Prostate gland (tissue), 2 donors: ENCODE data around the gene DENND4B. TPM values are rescaled to one million over a fixed set of nuclear protein-coding genes. Genes with fewer than 3 reads are reported as not detected.

Source experiments
- DNase-seq: peaks from one replicate; pipeline ENCODE4 v3.0.0-alpha.2; 2019; ENCODE audit warnings: low spot score
- H3K27ac ChIP-seq, 2 donors: fragments of 200-600 bp; sonication (generic); 2 replicates each; pipeline ENCODE4 v1.5.1; 2017 to 2019
- H3K27me3 ChIP-seq: fragments of 200-600 bp; sonication (generic); replicated peaks from 2 replicates; pipeline ENCODE4 v1.5.1; 2019; ENCODE audit not compliant: insufficient read depth
- H3K36me3 ChIP-seq, 2 donors: fragments of 200-600 bp; sonication (generic); 1 replicate in 1 of 2; 2 replicates in 1 of 2; pipeline versions ENCODE4 v1.5.1 to v1.8.1; 2017 to 2019
- H3K4me1 ChIP-seq: fragments of 200-600 bp; sonication (generic); replicated peaks from 2 replicates; pipeline ENCODE4 v1.5.1; 2019
- H3K4me3 ChIP-seq, 2 donors: fragments of 200-600 bp; sonication (generic); 2 replicates each; pipeline ENCODE4 v1.5.1; 2017 to 2019
- H3K9me3 ChIP-seq: fragments of 200-600 bp; sonication (generic); 2 replicates; pipeline ENCODE4 v1.5.1; 2017
- POLR2A ChIP-seq: fragments of 450-650 bp; IDR thresholded peaks from one replicate; pipeline ENCODE4 v1.6.1; 2016; ENCODE audit warnings: antibody characterized with exemption, mild to moderate bottlenecking
- POLR2AphosphoS5 ChIP-seq: sonication (generic); formaldehyde crosslinking; IDR thresholded peaks from one replicate; pipeline ENCODE4 v1.6.1; 2017; ENCODE audit warnings: antibody characterized with exemption
- WGBS: methylation state at CpG from one replicate; pipeline ENCODE4 v1.1.5; 2018; 5-methylcytosine and 5-hydroxymethylcytosine counted together
- intact Hi-C: fragments of 100-400 bp; cut with DNase I; formaldehyde crosslinking; loops from one replicate; pipeline ENCODE4 v1.14.2; 2022
- total RNA-seq, 2 donors: library from RNA; depleted of rRNA; stranded (reverse); fragments of >200 nt; gene quantifications; one replicate each; pipeline ENCODE4 v1.1.0, GENCODE V29; 2016
- TF ChIP-seq, protein P1 (sequence below), 4 experiments: fragments of 200-600 bp in 2 of 4; fragments of 450-650 bp in 2 of 4; sonication (generic) in 2 of 4; IDR thresholded peaks; 1 replicate in 3 of 4; 2 replicates in 1 of 4; pipeline ENCODE4 v1.5.1; 2016 to 2019; ENCODE audit warnings: antibody characterized with exemption in 4 of 4, mild to moderate bottlenecking in 2 of 4, moderate library complexity in 2 of 4

The DENND4B gene
- total RNA-seq, 2 donors from 2014 or later = 18.1 to 28.3 TPM

DNA sequence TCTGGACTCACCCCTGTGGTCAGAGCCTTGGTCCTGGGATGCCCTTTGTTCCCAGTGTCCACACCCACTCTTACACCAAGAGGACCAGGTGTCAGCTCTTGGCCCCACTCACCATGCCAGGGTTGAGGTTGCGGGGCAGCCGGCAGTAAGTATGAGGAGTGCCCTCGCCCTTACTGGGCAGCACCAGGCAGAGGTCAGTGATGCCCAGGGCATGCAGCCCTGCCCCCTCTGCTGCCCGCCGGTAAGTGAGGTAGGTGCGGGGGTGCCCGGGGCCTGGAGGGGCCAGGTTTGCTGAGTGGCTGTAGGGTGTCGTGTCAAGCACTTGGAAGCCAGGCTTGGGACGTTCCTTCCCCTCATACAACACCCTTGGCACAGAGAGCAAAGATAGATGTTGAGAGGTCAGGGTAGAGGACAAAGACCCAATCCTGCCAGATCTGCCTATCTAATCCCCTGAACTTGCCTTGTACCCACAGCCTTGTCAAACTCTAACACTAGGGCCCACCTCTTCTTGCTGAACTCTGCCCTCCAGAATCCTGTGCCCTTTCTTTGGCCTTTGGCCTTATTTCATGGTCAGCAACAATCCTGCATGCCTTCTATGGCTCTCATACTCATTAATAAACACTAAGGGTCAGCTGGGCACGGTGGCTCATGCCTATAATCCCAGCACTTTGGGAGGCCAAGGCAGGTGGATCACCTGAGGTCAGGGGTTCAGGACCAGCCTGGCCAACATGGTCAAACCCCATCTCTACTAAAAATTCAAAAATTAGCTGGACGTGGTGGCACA, 3.6 kb downstream of the DENND4B start:
- DNase-seq = no peak
- Histone ChIP-seq H3K9me3 (no peaks in the 10 kb centered on the region), H3K36me3 (peaks cover 0 to under 1% of the 10 kb centered on the region in 2 donors), H3K4me3 (no peak overlapping the region), H3K27me3 (no peaks in the 10 kb centered on the region), H3K4me1 (no peaks in the 10 kb centered on the region), H3K27ac (no peak overlapping the region)
- TF ChIP-seq, protein P1, sequence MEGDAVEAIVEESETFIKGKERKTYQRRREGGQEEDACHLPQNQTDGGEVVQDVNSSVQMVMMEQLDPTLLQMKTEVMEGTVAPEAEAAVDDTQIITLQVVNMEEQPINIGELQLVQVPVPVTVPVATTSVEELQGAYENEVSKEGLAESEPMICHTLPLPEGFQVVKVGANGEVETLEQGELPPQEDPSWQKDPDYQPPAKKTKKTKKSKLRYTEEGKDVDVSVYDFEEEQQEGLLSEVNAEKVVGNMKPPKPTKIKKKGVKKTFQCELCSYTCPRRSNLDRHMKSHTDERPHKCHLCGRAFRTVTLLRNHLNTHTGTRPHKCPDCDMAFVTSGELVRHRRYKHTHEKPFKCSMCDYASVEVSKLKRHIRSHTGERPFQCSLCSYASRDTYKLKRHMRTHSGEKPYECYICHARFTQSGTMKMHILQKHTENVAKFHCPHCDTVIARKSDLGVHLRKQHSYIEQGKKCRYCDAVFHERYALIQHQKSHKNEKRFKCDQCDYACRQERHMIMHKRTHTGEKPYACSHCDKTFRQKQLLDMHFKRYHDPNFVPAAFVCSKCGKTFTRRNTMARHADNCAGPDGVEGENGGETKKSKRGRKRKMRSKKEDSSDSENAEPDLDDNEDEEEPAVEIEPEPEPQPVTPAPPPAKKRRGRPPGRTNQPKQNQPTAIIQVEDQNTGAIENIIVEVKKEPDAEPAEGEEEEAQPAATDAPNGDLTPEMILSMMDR (IDR thresholded peaks at IDR 0.05) = no peak
- TF ChIP-seq POLR2AphosphoS5 (no peak), POLR2A (no peak)
- intact Hi-C loops = no loop called here
- 86% methylated on average over 11 of the region's 11 CpGs for WGBS

DNA sequence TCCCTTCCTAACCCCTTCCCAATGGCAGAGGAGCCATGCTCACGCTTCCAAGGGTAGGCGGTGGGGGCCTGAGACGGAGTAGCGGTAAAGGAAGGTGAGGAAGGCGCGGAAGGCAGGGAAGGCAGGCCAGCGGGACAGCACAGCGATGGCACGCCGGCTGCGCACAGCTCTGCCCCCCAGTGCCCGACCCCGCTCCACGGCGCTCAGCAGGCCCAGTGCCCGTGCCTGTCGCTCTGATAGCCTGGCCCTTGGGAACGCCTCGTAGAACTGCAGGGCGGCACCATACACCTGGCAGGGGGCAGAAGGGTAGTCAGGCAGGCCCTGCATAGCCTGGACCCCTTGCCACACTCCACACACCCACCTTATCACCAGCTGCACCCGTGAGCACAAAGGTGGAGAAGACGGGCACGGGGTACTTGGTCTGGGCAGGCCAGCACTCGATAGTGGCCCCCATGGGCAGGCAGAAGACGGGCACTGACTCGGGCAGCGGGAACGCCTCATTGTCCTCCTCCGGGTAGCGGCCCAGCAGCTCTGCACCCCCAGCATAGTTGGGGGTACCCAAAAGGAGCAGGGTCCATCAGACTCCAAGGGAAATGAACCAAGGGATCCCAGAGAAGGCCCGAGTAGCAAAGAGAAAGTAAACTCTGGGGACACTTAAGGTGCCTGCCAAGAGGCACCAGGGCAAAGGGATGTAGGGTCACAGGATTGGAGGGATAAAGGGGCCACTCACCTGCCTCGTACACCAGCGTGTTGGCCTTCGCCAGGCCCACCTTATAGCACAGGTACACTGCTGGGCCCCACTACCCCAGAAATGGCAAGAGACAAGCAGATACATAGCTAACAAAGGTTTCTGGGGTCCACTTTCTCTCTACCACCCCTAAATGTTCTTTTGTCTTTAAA, 4.4 kb downstream of the DENND4B start:
- H3K4me3 ChIP-seq = no peak overlapping the region
- peaks cover 0 to 8% of the 10 kb centered on the region in 2 donors for H3K36me3 ChIP-seq
- H3K27me3 ChIP-seq = no peaks in the 10 kb centered on the region
- H3K27ac ChIP-seq = no peak overlapping the region
- H3K9me3 ChIP-seq = no peaks in the 10 kb centered on the region
- no peak for DNase-seq
- WGBS = 94% methylated on average over 34 of the region's 34 CpGs
- intact Hi-C loops = no loop called here
- TF ChIP-seq, protein P1 (IDR thresholded peaks at IDR 0.05) = no peak
- no peak for TF ChIP-seq POLR2AphosphoS5
- no peak for TF ChIP-seq POLR2A
- no peaks in the 10 kb centered on the region for H3K4me1 ChIP-seq

GRCh38 chr1:153940756-153941155, 5.8 kb downstream of the DENND4B start:
- WGBS = 94% methylated on average over 8 of the region's 8 CpGs
- H3K27ac ChIP-seq = no peak overlapping the region
- intact Hi-C loops = no loop called here
- no peaks in the 10 kb centered on the region for H3K4me1 ChIP-seq
- peaks cover 4 to 18% of the 10 kb centered on the region in 2 donors for H3K36me3 ChIP-seq
- no peak overlapping the region for H3K4me3 ChIP-seq
- no peak for DNase-seq
- H3K9me3 ChIP-seq = no peaks in the 10 kb centered on the region
- TF ChIP-seq POLR2A = no peak
- TF ChIP-seq, protein P1 (IDR thresholded peaks at IDR 0.05) = no peak
- no peak for TF ChIP-seq POLR2AphosphoS5
- H3K27me3 ChIP-seq = no peaks in the 10 kb centered on the region

DNA sequence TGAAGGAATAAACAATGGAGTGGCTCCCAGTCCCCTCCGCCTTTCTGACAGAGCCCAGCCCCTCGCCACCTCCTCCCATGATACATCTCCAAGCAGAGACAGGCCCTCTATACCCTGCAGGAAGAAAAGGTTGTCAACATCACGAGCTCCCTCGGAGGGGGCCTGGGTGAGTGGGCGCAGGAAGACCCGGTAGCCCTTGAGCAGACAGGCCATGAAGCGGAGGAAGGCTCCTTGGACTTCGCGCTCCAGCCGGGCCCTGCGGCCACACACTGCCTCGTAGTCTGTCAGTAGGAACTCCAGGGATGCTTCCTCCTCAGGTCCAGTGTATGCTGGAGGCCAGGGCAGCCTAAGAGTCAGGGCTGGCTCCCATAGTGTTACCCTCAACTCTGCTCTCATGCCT, 7.0 kb downstream of the DENND4B start:
- H3K9me3 ChIP-seq = no peaks in the 10 kb centered on the region
- no peak for DNase-seq
- 59% methylated on average over 3 of the region's 12 CpGs for WGBS
- H3K27ac ChIP-seq = no peak overlapping the region
- no peaks in the 10 kb centered on the region for H3K27me3 ChIP-seq
- no peaks in the 10 kb centered on the region for H3K4me1 ChIP-seq
- TF ChIP-seq POLR2A (no peak), POLR2AphosphoS5 (no peak)
- TF ChIP-seq, protein P1 (IDR thresholded peaks at IDR 0.05) = no peak
- intact Hi-C loops = no loop called here
- H3K4me3 ChIP-seq = no peak overlapping the region
- H3K36me3 ChIP-seq = peaks cover 4 to 24% of the 10 kb centered on the region in 2 donors
